ENCODE results near the gene ADAM23. TPM values are rescaled to one million over a fixed set of nuclear protein-coding genes. Genes with fewer than 3 reads are reported as not detected.

The ADAM23 gene
- total RNA-seq, 4 donors from 2014 or later: 0.12 to 0.39 TPM; not detected in 2

GRCh38 chr2:206428783-206429182 lies 14.5 kb upstream of the ADAM23 start:
- no peak overlapping the region for H3K4me3 ChIP-seq (ENCODE audit: low read depth, poor library complexity, severe bottlenecking)
- no peak for DNase-seq (ENCODE audit: low spot score in 2 of 2)
- intact Hi-C loops (cut with DNase I; ENCODE audit: low total_unique reads): no loop called here
- 90 to 91% methylated on average over 3 of the region's 3 CpGs for WGBS, 2 donors
- TF ChIP-seq POLR2A (IDR thresholded peaks at IDR 0.05): no peak

- TF ChIP-seq CTCF (IDR thresholded peaks at IDR 0.05): no peak
- TF ChIP-seq POLR2A (IDR thresholded peaks at IDR 0.05): no peak
- DNase-seq (ENCODE audit: low spot score in 2 of 2): no peak
- 93 to 96% methylated on average over 2 of the region's 2 CpGs for WGBS, 2 donors
- intact Hi-C loops (cut with DNase I; ENCODE audit: low total_unique reads): no loop called here
- H3K4me3 ChIP-seq (ENCODE audit: low read depth, poor library complexity, severe bottlenecking): no peak overlapping the region
Observed at GRCh38 chr2:206430452-206430851, 12.9 kb upstream of the ADAM23 start.

- intact Hi-C loops (cut with DNase I; ENCODE audit: low total_unique reads): no loop called here
- no peak for DNase-seq (ENCODE audit: low spot score in 2 of 2)
- TF ChIP-seq POLR2A (IDR thresholded peaks at IDR 0.05) (no peak), CTCF (IDR thresholded peaks at IDR 0.05) (no peak)
- H3K4me3 ChIP-seq (ENCODE audit: low read depth, poor library complexity, severe bottlenecking): no peak overlapping the region
- WGBS, 2 donors: 73 to 75% methylated on average over 3 of the region's 3 CpGs
Observed at GRCh38 chr2:206431439-206431838, 11.9 kb upstream of the ADAM23 start.

GRCh38 chr2:206432193-206433082 lies 10.9 kb upstream of the ADAM23 start:
- TF ChIP-seq CTCF (IDR thresholded peaks at IDR 0.05): no peak
- no peak for TF ChIP-seq POLR2A (IDR thresholded peaks at IDR 0.05)
- no peak overlapping the region for H3K4me3 ChIP-seq (ENCODE audit: low read depth, poor library complexity, severe bottlenecking)
- DNase-seq (ENCODE audit: low spot score in 2 of 2): no peak
- WGBS, 2 donors: 69 to 74% methylated on average over 6 of the region's 6 CpGs
- intact Hi-C loops (cut with DNase I; ENCODE audit: low total_unique reads): no loop called here

- intact Hi-C loops (cut with DNase I; ENCODE audit: low total_unique reads): no loop called here
- no peak for DNase-seq (ENCODE audit: low spot score in 2 of 2)
- H3K4me3 ChIP-seq (ENCODE audit: low read depth, poor library complexity, severe bottlenecking): no peak overlapping the region
- TF ChIP-seq POLR2A (IDR thresholded peaks at IDR 0.05): no peak
Observed at GRCh38 chr2:206433190-206433589, 10.1 kb upstream of the ADAM23 start.

- no peak for DNase-seq (ENCODE audit: low spot score in 2 of 2)
- H3K4me3 ChIP-seq (ENCODE audit: low read depth, poor library complexity, severe bottlenecking): no peak overlapping the region
- no peak for TF ChIP-seq CTCF (IDR thresholded peaks at IDR 0.05)
- TF ChIP-seq POLR2A (IDR thresholded peaks at IDR 0.05): no peak
- intact Hi-C loops (cut with DNase I; ENCODE audit: low total_unique reads): no loop called here
Observed at GRCh38 chr2:206433686-206434085, 9.6 kb upstream of the ADAM23 start.

GRCh38 chr2:206435742-206436141 lies 7.6 kb upstream of the ADAM23 start:
- 31 to 35% methylated on average over 3 of the region's 3 CpGs for WGBS, 2 donors
- no peak for DNase-seq (ENCODE audit: low spot score in 2 of 2)
- intact Hi-C loops (cut with DNase I; ENCODE audit: low total_unique reads): no loop called here
- TF ChIP-seq CTCF (IDR thresholded peaks at IDR 0.05) (no peak), POLR2A (IDR thresholded peaks at IDR 0.05) (no peak)
- no peak overlapping the region for H3K4me3 ChIP-seq (ENCODE audit: low read depth, poor library complexity, severe bottlenecking)

Data from lower leg skin (tissue), 4 donors.